Stimulated activated naive CD8-positive, alpha-beta T cell treated with anti-CD3 and anti-CD28 coated beads, Interleukin-15, Interleukin-2, amounts not matched to agents 100 ng/mL and 50 ng/mL, for 24 hours (primary cell): ENCODE results near the gene NOS1AP.
"Not testable (repeated sequence)": the region's sequence is repeated elsewhere in the genome, so short reads cannot be mapped to it uniquely, and the experiment has no call there.

Source experiments
- H3K27ac Mint-ChIP-seq: one replicate; pipeline ENCODE4 v1.8.0; 2021; ENCODE audit warnings: mild to moderate bottlenecking, mixed read lengths
- H3K27me3 Mint-ChIP-seq: one replicate; pipeline ENCODE4 v1.8.0; 2021; ENCODE audit warnings: mixed read lengths
- H3K36me3 Mint-ChIP-seq: one replicate; pipeline ENCODE4 v1.8.0; 2021; ENCODE audit warnings: low read depth, mixed read lengths
- H3K4me1 Mint-ChIP-seq: one replicate; pipeline ENCODE4 v1.8.0; 2021; ENCODE audit warnings: low read depth, mixed read lengths
- H3K4me3 Mint-ChIP-seq: one replicate; pipeline ENCODE4 v1.8.0; 2021; ENCODE audit warnings: mild to moderate bottlenecking, mixed read lengths
- H3K9me3 Mint-ChIP-seq: one replicate; pipeline ENCODE4 v1.8.0; 2021; ENCODE audit warnings: mixed read lengths

The NOS1AP gene

GRCh38 chr1:162172311-162173102, 103.0 kb downstream of the NOS1AP start:
- peaks cover 8% of the 10 kb centered on the region for H3K27me3 Mint-ChIP-seq
- no peaks in the 10 kb centered on the region for H3K9me3 Mint-ChIP-seq
- no peak overlapping the region for H3K27ac Mint-ChIP-seq
- H3K4me3 Mint-ChIP-seq, result no peak overlapping the region
- no peaks in the 10 kb centered on the region for H3K4me1 Mint-ChIP-seq
- H3K36me3 Mint-ChIP-seq, result no peaks in the 10 kb centered on the region

GRCh38 chr1:162173607-162174006, 104.1 kb downstream of the NOS1AP start:
- peaks cover 13% of the 10 kb centered on the region for H3K27me3 Mint-ChIP-seq

GRCh38 chr1:162174027-162174426, 104.5 kb downstream of the NOS1AP start:
- H3K27ac Mint-ChIP-seq, H3K4me1 Mint-ChIP-seq, H3K4me3 Mint-ChIP-seq, H3K36me3 Mint-ChIP-seq, H3K9me3 Mint-ChIP-seq: not testable (repeated sequence)
- peaks cover 13% of the 10 kb centered on the region for H3K27me3 Mint-ChIP-seq

More at GRCh38 chr1:162173607-162174006, 104.1 kb downstream of the NOS1AP start:
- not testable (repeated sequence) for H3K36me3 Mint-ChIP-seq, H3K27ac Mint-ChIP-seq, H3K4me3 Mint-ChIP-seq, H3K4me1 Mint-ChIP-seq, H3K9me3 Mint-ChIP-seq

GRCh38 chr1:162175379-162176081, 106.0 kb downstream of the NOS1AP start:
- Mint-ChIP-seq H3K27me3 (peaks cover 12% of the 10 kb centered on the region), H3K36me3 (no peaks in the 10 kb centered on the region), H3K4me3 (no peak overlapping the region), H3K27ac (no peak overlapping the region), H3K9me3 (no peaks in the 10 kb centered on the region), H3K4me1 (no peaks in the 10 kb centered on the region)

GRCh38 chr1:162177126-162177525, 107.6 kb downstream of the NOS1AP start:
- no peaks in the 10 kb centered on the region for H3K36me3 Mint-ChIP-seq
- no peaks in the 10 kb centered on the region for H3K4me1 Mint-ChIP-seq
- H3K9me3 Mint-ChIP-seq, result no peaks in the 10 kb centered on the region
- H3K4me3 Mint-ChIP-seq, result no peak overlapping the region
- peaks cover 12% of the 10 kb centered on the region for H3K27me3 Mint-ChIP-seq
- no peak overlapping the region for H3K27ac Mint-ChIP-seq

- Mint-ChIP-seq H3K27me3 (peaks cover 12% of the 10 kb centered on the region), H3K4me3 (no peak overlapping the region)
These were observed 108.9 kb downstream of the NOS1AP start for GRCh38 chr1:162178432-162178831.

GRCh38 chr1:162179121-162179520, 109.6 kb downstream of the NOS1AP start:
- no peak overlapping the region for H3K27ac Mint-ChIP-seq

More at GRCh38 chr1:162178432-162178831, 108.9 kb downstream of the NOS1AP start:
- Mint-ChIP-seq H3K9me3 (no peaks in the 10 kb centered on the region), H3K36me3 (no peaks in the 10 kb centered on the region), H3K27ac (no peak overlapping the region), H3K4me1 (no peaks in the 10 kb centered on the region)

GRCh38 chr1:162180813-162181212, 111.3 kb downstream of the NOS1AP start:
- no peaks in the 10 kb centered on the region for H3K4me1 Mint-ChIP-seq
- no peak overlapping the region for H3K4me3 Mint-ChIP-seq

More at GRCh38 chr1:162179121-162179520, 109.6 kb downstream of the NOS1AP start:
- Mint-ChIP-seq H3K27me3 (peaks cover 12% of the 10 kb centered on the region), H3K9me3 (no peaks in the 10 kb centered on the region), H3K4me3 (no peak overlapping the region), H3K36me3 (no peaks in the 10 kb centered on the region), H3K4me1 (no peaks in the 10 kb centered on the region)

GRCh38 chr1:162182090-162182489, 112.6 kb downstream of the NOS1AP start:
- no peaks in the 10 kb centered on the region for H3K9me3 Mint-ChIP-seq
- no peak overlapping the region for H3K27ac Mint-ChIP-seq
- no peaks in the 10 kb centered on the region for H3K36me3 Mint-ChIP-seq
- no peaks in the 10 kb centered on the region for H3K4me1 Mint-ChIP-seq
- H3K4me3 Mint-ChIP-seq, result no peak overlapping the region
- H3K27me3 Mint-ChIP-seq, result peaks cover 12% of the 10 kb centered on the region

More at GRCh38 chr1:162180813-162181212, 111.3 kb downstream of the NOS1AP start:
- Mint-ChIP-seq H3K9me3 (no peaks in the 10 kb centered on the region), H3K36me3 (no peaks in the 10 kb centered on the region), H3K27me3 (peaks cover 12% of the 10 kb centered on the region), H3K27ac (no peak overlapping the region)

GRCh38 chr1:162185314-162186025, 116.0 kb downstream of the NOS1AP start:
- Mint-ChIP-seq H3K4me3 (no peak overlapping the region), H3K27ac (no peak overlapping the region), H3K27me3 (no peaks in the 10 kb centered on the region), H3K4me1 (no peaks in the 10 kb centered on the region), H3K9me3 (no peaks in the 10 kb centered on the region), H3K36me3 (no peaks in the 10 kb centered on the region)

- Mint-ChIP-seq H3K9me3 (no peaks in the 10 kb centered on the region), H3K27me3 (no peaks in the 10 kb centered on the region), H3K36me3 (no peaks in the 10 kb centered on the region), H3K4me3 (no peak overlapping the region), H3K4me1 (no peaks in the 10 kb centered on the region), H3K27ac (no peak overlapping the region)
These were observed 116.5 kb downstream of the NOS1AP start for GRCh38 chr1:162186026-162186374.

GRCh38 chr1:162186406-162186805, 116.9 kb downstream of the NOS1AP start:
- no peaks in the 10 kb centered on the region for H3K4me1 Mint-ChIP-seq
- H3K36me3 Mint-ChIP-seq, result no peaks in the 10 kb centered on the region
- no peaks in the 10 kb centered on the region for H3K9me3 Mint-ChIP-seq
- H3K27me3 Mint-ChIP-seq, result no peaks in the 10 kb centered on the region
- no peak overlapping the region for H3K27ac Mint-ChIP-seq
- H3K4me3 Mint-ChIP-seq, result no peak overlapping the region

GRCh38 chr1:162187687-162188276, 118.3 kb downstream of the NOS1AP start:
- H3K27me3 Mint-ChIP-seq, result peaks cover 3% of the 10 kb centered on the region
- no peaks in the 10 kb centered on the region for H3K36me3 Mint-ChIP-seq
- no peaks in the 10 kb centered on the region for H3K9me3 Mint-ChIP-seq
- H3K4me3 Mint-ChIP-seq, result no peak overlapping the region
- H3K27ac Mint-ChIP-seq, result no peak overlapping the region
- H3K4me1 Mint-ChIP-seq, result no peaks in the 10 kb centered on the region

GRCh38 chr1:162189345-162189744, 119.9 kb downstream of the NOS1AP start:
- no peak overlapping the region for H3K4me3 Mint-ChIP-seq
- H3K27ac Mint-ChIP-seq, result no peak overlapping the region
- H3K4me1 Mint-ChIP-seq, result no peaks in the 10 kb centered on the region
- peaks cover 3% of the 10 kb centered on the region for H3K27me3 Mint-ChIP-seq
- no peaks in the 10 kb centered on the region for H3K9me3 Mint-ChIP-seq
- H3K36me3 Mint-ChIP-seq, result no peaks in the 10 kb centered on the region
